ENCODE measurements around the gene CACTIN. TPM values are rescaled to one million over a fixed set of nuclear protein-coding genes. Genes with fewer than 3 reads are reported as not detected.

The CACTIN gene
- total RNA-seq, 3 donors from 2014 or later (not counting 1 experiment from before 2014, with no cell fraction given), result 33.6 to 42.2 (median 40.8) TPM

GRCh38 chr19:3573162-3573857 lies 53.3 kb downstream of the CACTIN start:
- no peaks in the 10 kb centered on the region for H3K9me3 Mint-ChIP-seq
- H3K27ac Mint-ChIP-seq, result peak overlapping the region in 1 of 2 donors; percentile 85
- H3K36me3 ChIP-seq (ENCODE audit: control insufficient read depth, insufficient read depth, low read length), result no peaks in the 10 kb centered on the region
- intact Hi-C loops (cut with micrococcal nuclease), result loop anchor here (2.0 kb wide), 2 partner anchors 53 to 67 kb away; partner anchors contain the start of genes CACTIN and FZR1
- peaks cover 7 to 25% of the 10 kb centered on the region in 2 donors for H3K4me1 Mint-ChIP-seq
- ATAC-seq, result peak in 2 of 3 donors; percentile 1 to 6
- whole genome bisulfite sequencing (ENCODE audit: insufficient coverage), result 1% methylated on average over 60 of the region's 60 CpGs
- H3K36me3 Mint-ChIP-seq, result no peaks in the 10 kb centered on the region
- no peak for DNase-seq
- H3K9me3 ChIP-seq (ENCODE audit: control insufficient read depth, insufficient read depth, low read length), result no peaks in the 10 kb centered on the region
- H3K27ac ChIP-seq (ENCODE audit: low read length), result peak overlapping the region; percentile 61
- H3K4me3 Mint-ChIP-seq, result peak overlapping the region; percentile 87
- peaks cover 26% of the 10 kb centered on the region for H3K4me1 ChIP-seq (ENCODE audit: control insufficient read depth, insufficient read depth, low read length)
- no peaks in the 10 kb centered on the region for H3K27me3 Mint-ChIP-seq (ENCODE audit: low read depth in 2 of 2)
- H3K4me3 ChIP-seq (ENCODE audit: low read length), result peak overlapping the region; percentile 84
- TF ChIP-seq CTCF (IDR thresholded peaks at IDR 0.05), result no peak
- no peaks in the 10 kb centered on the region for H3K27me3 ChIP-seq (ENCODE audit: control insufficient read depth, insufficient read depth, low read length)

- Mint-ChIP-seq H3K9me3 (no peaks in the 10 kb centered on the region), H3K36me3 (no peaks in the 10 kb centered on the region), H3K4me1 (peaks cover 7 to 25% of the 10 kb centered on the region in 2 donors), H3K4me3 (peak within 1 kb of the TSS; percentile 88), H3K27me3 (ENCODE audit: low read depth in 2 of 2) (no peaks in the 10 kb centered on the region), H3K27ac (peak within 1 kb of the TSS; percentile 61 to 85)
- Histone ChIP-seq H3K9me3 (ENCODE audit: control insufficient read depth, insufficient read depth, low read length) (no peaks in the 10 kb centered on the region), H3K4me3 (ENCODE audit: low read length) (peak within 1 kb of the TSS; percentile 84), H3K27me3 (ENCODE audit: control insufficient read depth, insufficient read depth, low read length) (no peaks in the 10 kb centered on the region), H3K36me3 (ENCODE audit: control insufficient read depth, insufficient read depth, low read length) (no peaks in the 10 kb centered on the region), H3K27ac (ENCODE audit: low read length) (peak within 1 kb of the TSS; percentile 67), H3K4me1 (ENCODE audit: control insufficient read depth, insufficient read depth, low read length) (peaks cover 26% of the 10 kb centered on the region)
- intact Hi-C loops (cut with micrococcal nuclease), result loop anchor here (1.0 to 2.0 kb wide), 3 partner anchors 15 to 66 kb away; partner anchors contain the start of genes CACTIN and FZR1
- DNase-seq (no peak), ATAC-seq (peak in 2 of 3 donors; percentile 3 to 5)
- WGBS (ENCODE audit: insufficient coverage), result under 1% methylated on average over 30 of the region's 30 CpGs
- no peak for TF ChIP-seq CTCF (IDR thresholded peaks at IDR 0.05)
Measured at GRCh38 chr19:3572855-3573161, 53.8 kb downstream of the CACTIN start, which contains the start of gene HMG20B. TSS of gene HMG20B (plus strand) at chr19:3572944. CDS start at chr19:3573310, 366 bp downstream.

GRCh38 chr19:3572132-3572854 lies 54.3 kb downstream of the CACTIN start:
- Mint-ChIP-seq H3K27ac (peak overlapping the region; percentile 61 to 85), H3K4me1 (peaks cover 7 to 25% of the 10 kb centered on the region in 2 donors), H3K36me3 (no peaks in the 10 kb centered on the region), H3K27me3 (ENCODE audit: low read depth in 2 of 2) (no peaks in the 10 kb centered on the region), H3K9me3 (no peaks in the 10 kb centered on the region), H3K4me3 (peak overlapping the region; percentile 88)
- H3K9me3 ChIP-seq (ENCODE audit: control insufficient read depth, insufficient read depth, low read length), result no peaks in the 10 kb centered on the region
- peak overlapping the region; percentile 49 for H3K4me3 ChIP-seq (ENCODE audit: low read length)
- WGBS (ENCODE audit: insufficient coverage), result 3% methylated on average over 48 of the region's 48 CpGs
- no peaks in the 10 kb centered on the region for H3K27me3 ChIP-seq (ENCODE audit: control insufficient read depth, insufficient read depth, low read length)
- no peak for TF ChIP-seq CTCF (IDR thresholded peaks at IDR 0.05)
- peak overlapping the region; percentile 67 for H3K27ac ChIP-seq (ENCODE audit: low read length)
- ATAC-seq, result peak; percentile 93 to 99 (median 94)
- H3K36me3 ChIP-seq (ENCODE audit: control insufficient read depth, insufficient read depth, low read length), result no peaks in the 10 kb centered on the region
- peak; percentile 98 to 99 for DNase-seq
- intact Hi-C loops (cut with micrococcal nuclease), result loop anchor here (1.0 to 2.0 kb wide), 3 partner anchors 14 to 65 kb away; partner anchors contain the start of genes CACTIN and FZR1
- peaks cover 26% of the 10 kb centered on the region for H3K4me1 ChIP-seq (ENCODE audit: control insufficient read depth, insufficient read depth, low read length)

All from natural killer cell (primary cell).